GM12878 (cell line): ENCODE results near the gene NFIL3. TPM values are rescaled to one million over a fixed set of nuclear protein-coding genes. Genes with fewer than 3 reads are reported as not detected.

Source experiments
- ATAC-seq: fragments of 200-7000 bp; cut with Tn5 transposase; 3 replicates; pipeline ENCODE4 v1.9.1; 2020; ENCODE audit warnings: mild to moderate bottlenecking, moderate library complexity
- BruUV-seq: library from RNA; stranded (reverse); fragments of 400-500 nt; replicated peaks from 2 replicates; lab custom pipeline; 2021; lab: Mats Ljungman, UMichigan
- CTCF ChIA-PET: fragments of 300-600 bp; sonication (Branson Sonifier 250); formaldehyde crosslinking; extraction: SDS; loops from one replicate; lab custom pipeline; 2021; ENCODE audit warnings: inconsistent platforms; lab: Yijun Ruan, JAX
- POLR2A ChIA-PET: fragments of 350-600 bp; formaldehyde crosslinking; extraction: SDS; loops from one replicate; lab custom pipeline; 2021; ENCODE audit warnings: inconsistent platforms; lab: Charles Lee
- RAD21 ChIA-PET: fragments of 300-600 bp; sonication (Branson Sonifier 250); formaldehyde crosslinking; loops from one replicate; lab custom pipeline; 2023; ENCODE audit warnings: antibody characterized with exemption; ENCODE audit not compliant: unreplicated experiment; lab: Charles Lee
- SMC1A ChIA-PET: fragments of 300-600 bp; sonication (Branson Sonifier 250); formaldehyde crosslinking; loops from one replicate; lab custom pipeline; 2023; ENCODE audit not compliant: unreplicated experiment, uncharacterized antibody; lab: Charles Lee
- DNase-seq: peaks from one replicate; pipeline ENCODE4 v3.0.0-alpha.2; 2011; ENCODE audit warnings: low read depth, low spot score
- FAIRE-seq: peaks from 3 replicates; lab custom pipeline; 2011; peaks lifted over from hg19 to GRCh38; lab: Jason Lieb, UNC
- H2AFZ ChIP-seq: 2 replicates; pipeline ENCODE4 v1.6.0; 2011; ENCODE audit warnings: low read depth, low read length, control low read depth; ENCODE audit not compliant: control insufficient read depth
- H3K27ac ChIP-seq: 2 replicates; pipeline ENCODE4 v1.5.1; 2011; ENCODE audit warnings: control low read depth; ENCODE audit not compliant: control insufficient read depth, insufficient read depth
- H3K27me3 ChIP-seq, 2 experiments: replicated peaks in 1 of 2; 2 replicates each; pipeline versions ENCODE4 v1.6.0 to v1.6.1; 2011; ENCODE audit warnings: low read length in 1 of 2; ENCODE audit not compliant: control insufficient read depth in 2 of 2, insufficient read depth in 2 of 2
- H3K36me3 ChIP-seq, 2 experiments: 2 replicates each; pipeline ENCODE4 v1.5.1; 2011; ENCODE audit warnings: low read length in 1 of 2; ENCODE audit not compliant: control insufficient read depth in 2 of 2, insufficient read depth in 2 of 2
- H3K4me1 ChIP-seq: 2 replicates; pipeline ENCODE4 v1.6.1; 2011; ENCODE audit warnings: mild to moderate bottlenecking, low read length, moderate library complexity, mixed read lengths; ENCODE audit not compliant: control insufficient read depth, insufficient read depth
- H3K4me2 ChIP-seq: 2 replicates; pipeline ENCODE4 v1.6.0; 2011; ENCODE audit warnings: control low read depth; ENCODE audit not compliant: control insufficient read depth, insufficient read depth
- H3K4me3 ChIP-seq: fragments of 200-600 bp; sonication (generic); 2 replicates; pipeline ENCODE4 v1.5.1; 2016
- H3K79me2 ChIP-seq: 2 replicates; pipeline ENCODE4 v1.6.0; 2011; ENCODE audit warnings: low read length; ENCODE audit not compliant: control insufficient read depth, insufficient read depth
- H3K9ac ChIP-seq: 2 replicates; pipeline ENCODE4 v1.8.0; 2011; ENCODE audit warnings: low read length, control low read depth, mixed read lengths; ENCODE audit not compliant: control insufficient read depth, insufficient read depth
- H3K9me3 ChIP-seq: replicated peaks from 3 replicates; pipeline ENCODE4 v1.5.1; 2011; ENCODE audit warnings: mild to moderate bottlenecking, low read length; ENCODE audit not compliant: control insufficient read depth, insufficient read depth
- H4K20me1 ChIP-seq: 2 replicates; pipeline ENCODE4 v1.6.0; 2011; ENCODE audit not compliant: control insufficient read depth, insufficient read depth
- ASH2L ChIP-seq: fragments of 300-600, 200-600 bp; sonication (generic); IDR thresholded peaks from 2 replicates; pipeline ENCODE4 v1.6.1; 2017; ENCODE audit warnings: low read depth, mild to moderate bottlenecking, borderline replicate concordance
- BRCA1 ChIP-seq: IDR thresholded peaks from 2 replicates; pipeline ENCODE4 v1.6.1; 2011; ENCODE audit warnings: low read depth, low read length, improper control_type of control experiment
- CHD2 ChIP-seq: IDR thresholded peaks from 2 replicates; pipeline ENCODE4 v1.6.1; 2011; ENCODE audit warnings: low read depth, low read length, improper control_type of control experiment, borderline replicate concordance
- FOXM1 ChIP-seq: IDR thresholded peaks from 2 replicates; pipeline ENCODE4 v1.6.1; 2012; ENCODE audit warnings: low read depth, mild to moderate bottlenecking, inconsistent platforms, low read length, moderate library complexity
- IRF5 ChIP-seq: fragments of 450-650 bp; IDR thresholded peaks from 2 replicates; pipeline ENCODE4 v1.6.1; 2017; ENCODE audit warnings: borderline replicate concordance
- JUND ChIP-seq: IDR thresholded peaks from 2 replicates; pipeline ENCODE4 v1.6.1; 2012; ENCODE audit warnings: low read depth, mild to moderate bottlenecking, low read length, improper control_type of control experiment, moderate library complexity
- LARP7 ChIP-seq: fragments of 450-650 bp; IDR thresholded peaks from 2 replicates; pipeline ENCODE4 v1.6.1; 2017; ENCODE audit warnings: mild to moderate bottlenecking
- NFIC ChIP-seq: IDR thresholded peaks from 2 replicates; pipeline ENCODE4 v1.6.1; 2012; ENCODE audit warnings: low read depth, mild to moderate bottlenecking, inconsistent platforms, low read length, moderate library complexity
- POLR2A ChIP-seq: IDR thresholded peaks from 2 replicates; pipeline ENCODE4 v1.6.1; 2011; ENCODE audit warnings: low read depth, mild to moderate bottlenecking, low read length
- POLR2AphosphoS5 ChIP-seq: IDR thresholded peaks from 2 replicates; pipeline ENCODE4 v1.6.1; 2011; ENCODE audit warnings: mild to moderate bottlenecking, low read length, inconsistent platforms
- RELB ChIP-seq: fragments of 450-650 bp; IDR thresholded peaks from 2 replicates; pipeline ENCODE4 v1.6.1; 2017; ENCODE audit warnings: low read depth, mild to moderate bottlenecking, moderate library complexity
- SPI1 ChIP-seq: IDR thresholded peaks from 2 replicates; pipeline ENCODE4 v1.6.1; 2011; ENCODE audit warnings: low read depth, mild to moderate bottlenecking, low read length, moderate library complexity, borderline replicate concordance; ENCODE audit not compliant: insufficient read depth
- ZNF384 ChIP-seq: IDR thresholded peaks from 2 replicates; pipeline ENCODE4 v1.6.1; 2012; ENCODE audit warnings: low read depth, mild to moderate bottlenecking, low read length, improper control_type of control experiment, borderline replicate concordance
- WGBS: methylation state at CpG from one replicate; pipeline ENCODE4 v1.1.6; 2016; ENCODE audit warnings: low lambda C conversion rate; ENCODE audit not compliant: insufficient replicate concordance, insufficient coverage; ENCODE audit errors: missing lambda C conversion rate; 5-methylcytosine and 5-hydroxymethylcytosine counted together
- in situ Hi-C: fragments of 300-500 bp; cut with MboI; formaldehyde crosslinking; loops from 9 replicates; pipeline ENCODE4 v1.14.3; 2018; ENCODE audit warnings: mixed read lengths
- intact Hi-C: fragments of 100-400 bp; cut with micrococcal nuclease; formaldehyde crosslinking; loops from one replicate; pipeline ENCODE4 v1.14.2; 2022; ENCODE audit not compliant: unreplicated experiment
- polyA plus RNA-seq, 11 experiments: library from polyadenylated mRNA; depleted of rRNA in 4 of 11; unstranded in 6 of 11; stranded (reverse) in 5 of 11; fragments of >200 nt; fragmentation: Nextera tagmentation in 4 of 11; fragmentation: Illumina TruSeq in 1 of 11; extraction: Ambion mirVana in 4 of 11; extraction: Trizol in 1 of 11; gene quantifications; 1 replicate in 1 of 11; 2 replicates in 10 of 11; pipeline versions ENCODE4 v1.2.1 to v1.2.3, GENCODE V29; 2011 to 2016; ENCODE audit warnings: inconsistent platforms in 2 of 11, missing spikeins in 2 of 11, low read depth in 1 of 11
- total RNA-seq, 4 experiments: library from RNA; depleted of rRNA in 3 of 4; stranded (reverse); fragments of >200 nt in 3 of 4; fragmentation: Illumina TruSeq in 1 of 4; extraction: Trizol in 1 of 4; gene quantifications; 2 replicates each; pipeline versions ENCODE4 v1.2.1 to v1.2.3, GENCODE V29; 2013 to 2021

The NFIL3 gene
- total and polyA plus RNA-seq, 10 of the 15 experiments (the other 5 are each of a cell fraction or from before 2014, with no cell fraction given), result 0.18 to 1.0 (median 0.36) TPM; not detected in 3

- TF ChIP-seq IRF5, result no peak
- no peak for TF ChIP-seq BRCA1
- no peak for TF ChIP-seq NFIC
- TF ChIP-seq LARP7, result no peak
- TF ChIP-seq ZNF384, result no peak
- no peak for TF ChIP-seq CHD2
- no peak for TF ChIP-seq JUND
- TF ChIP-seq POLR2AphosphoS5, result no peak
- no peak for TF ChIP-seq SPI1
- TF ChIP-seq FOXM1, result no peak
- TF ChIP-seq POLR2A, result no peak
- no peak for TF ChIP-seq ASH2L
- TF ChIP-seq RELB, result no peak
- in situ Hi-C loops (no loop called here), intact Hi-C loops (no loop called here)
- no TSS peak for BruUV-seq
- DNase-seq (no peak), FAIRE-seq (no peak), ATAC-seq (no peak)
- no peak overlapping the region for H3K27ac ChIP-seq
- no peaks in the 10 kb centered on the region for H3K79me2 ChIP-seq
- H3K9me3 ChIP-seq, result no peaks in the 10 kb centered on the region
- no peaks in the 10 kb centered on the region for H3K36me3 ChIP-seq
- ChIA-PET RAD21 (no interaction called here), CTCF (no interaction called here), SMC1A (no interaction called here), POLR2A (no interaction called here)
- no peak overlapping the region for H3K9ac ChIP-seq
- peaks cover 4 to 5% of the 10 kb centered on the region in 2 experiments; a peak in 3 of 4 replicates for H3K27me3 ChIP-seq
- H4K20me1 ChIP-seq, result no peaks in the 10 kb centered on the region
- 18% methylated on average over 3 of the region's 3 CpGs for WGBS
- H3K4me1 ChIP-seq, result peaks cover 9% of the 10 kb centered on the region
- no peak overlapping the region for H3K4me2 ChIP-seq
- H2AFZ ChIP-seq, result no peak overlapping the region
- H3K4me3 ChIP-seq, result no peak overlapping the region
These were observed 24.7 kb downstream of the NFIL3 start for GRCh38 chr9:91398926-91399325.
